HCT116 (cell line): Measurements from ENCODE around the gene LAP3.

Source experiments
- ATF3 ChIP-seq: IDR thresholded peaks from 2 replicates; pipeline ENCODE4 v1.6.1; 2012
- CTCF ChIP-seq, 3 experiments: fragments of 200-600 bp in 1 of 3; sonication (generic) in 1 of 3; IDR thresholded peaks in 2 of 3; conservative IDR thresholded peaks in 1 of 3; 2 replicates each; pipeline ENCODE4 v1.5.1; 2012 to 2017; ENCODE audit warnings: low read depth in 2 of 3, low read length in 2 of 3, antibody characterized with exemption in 1 of 3, borderline replicate concordance in 1 of 3, control low read depth in 1 of 3, mild to moderate bottlenecking in 1 of 3, mixed read lengths in 1 of 3, mixed run types in 1 of 3, moderate library complexity in 1 of 3; ENCODE audit not compliant: insufficient read depth in 1 of 3
- ELF1 ChIP-seq: IDR thresholded peaks from 2 replicates; pipeline ENCODE4 v1.6.1; 2012; ENCODE audit warnings: low read depth, borderline replicate concordance
- EZH2phosphoT487 ChIP-seq: fragments of 200-600 bp; IDR thresholded peaks from 2 replicates; pipeline ENCODE4 v1.6.1; 2018; ENCODE audit warnings: antibody characterized with exemption, borderline replicate concordance
- MAX ChIP-seq: IDR thresholded peaks from 2 replicates; pipeline ENCODE4 v1.6.1; 2012
- POLR2A ChIP-seq: IDR thresholded peaks from 2 replicates; pipeline ENCODE4 v1.7.0; 2011; ENCODE audit warnings: borderline replicate concordance; ENCODE audit not compliant: insufficient read depth, insufficient read length; ENCODE audit errors: extremely low read depth
- POLR2AphosphoS5 ChIP-seq: IDR thresholded peaks from 2 replicates; pipeline ENCODE4 v1.6.1; 2011; ENCODE audit warnings: mild to moderate bottlenecking, low read depth, low read length, moderate library complexity
- RAD21 ChIP-seq: IDR thresholded peaks from 2 replicates; pipeline ENCODE4 v1.6.1; 2012; ENCODE audit warnings: low read depth, mild to moderate bottlenecking
- REST ChIP-seq: IDR thresholded peaks from 2 replicates; pipeline ENCODE4 v1.6.1; 2012; ENCODE audit warnings: low read depth
- SP1 ChIP-seq: IDR thresholded peaks from 2 replicates; pipeline ENCODE4 v1.6.1; 2012; ENCODE audit warnings: low read depth
- TCF7L2 ChIP-seq: IDR thresholded peaks from 2 replicates; pipeline ENCODE4 v1.7.0; 2011; ENCODE audit warnings: borderline replicate concordance, inconsistent platforms; ENCODE audit not compliant: insufficient read depth, insufficient read length; ENCODE audit errors: extremely low read depth
- YY1 ChIP-seq: IDR thresholded peaks from 2 replicates; pipeline ENCODE4 v1.6.1; 2011; ENCODE audit warnings: low read length, low read depth, moderate library complexity, mild to moderate bottlenecking; ENCODE audit not compliant: insufficient replicate concordance; ENCODE audit errors: extremely low read depth
- ZFX ChIP-seq: fragments of 450-650 bp; IDR thresholded peaks from 2 replicates; pipeline ENCODE4 v1.6.1; 2017
- ZNF274 ChIP-seq: fragments of 200-500 bp; sonication (Bioruptor generic); IDR thresholded peaks from 2 replicates; pipeline ENCODE4 v1.6.1; 2014; ENCODE audit warnings: mild to moderate bottlenecking, low read depth, low read length, inconsistent platforms

DNA sequence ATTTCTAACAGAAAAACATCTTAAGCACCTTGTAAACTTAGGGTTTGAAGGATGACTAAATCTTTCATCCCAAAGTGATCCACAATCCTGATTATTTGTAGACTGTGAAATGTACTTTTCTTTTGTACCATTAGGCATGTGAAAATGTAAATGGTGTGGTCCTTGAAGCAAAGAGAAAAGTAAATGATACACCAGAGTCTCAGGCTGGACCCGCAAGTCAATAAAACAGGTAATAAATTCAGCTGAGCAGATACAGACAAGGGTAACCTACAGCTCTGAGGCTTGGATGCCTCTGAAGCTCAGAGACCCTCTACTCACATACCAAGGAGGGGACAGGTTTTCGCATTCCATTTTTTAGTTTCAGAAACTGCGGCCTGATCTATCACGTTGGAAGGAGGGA is 2.8 kb upstream of the LAP3 start:
- TF ChIP-seq ATF3: no peak
- TF ChIP-seq CTCF (IDR thresholded peaks at IDR 0.05 in 2 of 3, conservative IDR thresholded peaks at IDR 0.05 in 1 of 3; ENCODE audit: borderline replicate concordance in 1 of 3, insufficient read depth in 1 of 3, low read depth in 2 of 3, low read length in 2 of 3): no peak
- TF ChIP-seq REST: no peak
- no peak for TF ChIP-seq TCF7L2
- TF ChIP-seq RAD21: no peak
- no peak for TF ChIP-seq SP1
- TF ChIP-seq ZNF274: no peak
- no peak for TF ChIP-seq ELF1
- TF ChIP-seq ZFX: no peak
- no peak for TF ChIP-seq POLR2AphosphoS5
- no peak for TF ChIP-seq POLR2A
- no peak for TF ChIP-seq MAX
- no peak for TF ChIP-seq YY1
- no peak for TF ChIP-seq EZH2phosphoT487
